Suppressor macrophage treated with lipopolysaccharide for 4 hours (primary cell): ENCODE data around the gene CSNK1A1.
"Not testable (repeated sequence)": the region's sequence is repeated elsewhere in the genome, so short reads cannot be mapped to it uniquely, and the experiment has no call there.

ENCODE experiments used
- DNase-seq: peaks from one replicate; pipeline ENCODE4 v3.0.0-alpha.2; 2020

CSNK1A1 gene

DNA sequence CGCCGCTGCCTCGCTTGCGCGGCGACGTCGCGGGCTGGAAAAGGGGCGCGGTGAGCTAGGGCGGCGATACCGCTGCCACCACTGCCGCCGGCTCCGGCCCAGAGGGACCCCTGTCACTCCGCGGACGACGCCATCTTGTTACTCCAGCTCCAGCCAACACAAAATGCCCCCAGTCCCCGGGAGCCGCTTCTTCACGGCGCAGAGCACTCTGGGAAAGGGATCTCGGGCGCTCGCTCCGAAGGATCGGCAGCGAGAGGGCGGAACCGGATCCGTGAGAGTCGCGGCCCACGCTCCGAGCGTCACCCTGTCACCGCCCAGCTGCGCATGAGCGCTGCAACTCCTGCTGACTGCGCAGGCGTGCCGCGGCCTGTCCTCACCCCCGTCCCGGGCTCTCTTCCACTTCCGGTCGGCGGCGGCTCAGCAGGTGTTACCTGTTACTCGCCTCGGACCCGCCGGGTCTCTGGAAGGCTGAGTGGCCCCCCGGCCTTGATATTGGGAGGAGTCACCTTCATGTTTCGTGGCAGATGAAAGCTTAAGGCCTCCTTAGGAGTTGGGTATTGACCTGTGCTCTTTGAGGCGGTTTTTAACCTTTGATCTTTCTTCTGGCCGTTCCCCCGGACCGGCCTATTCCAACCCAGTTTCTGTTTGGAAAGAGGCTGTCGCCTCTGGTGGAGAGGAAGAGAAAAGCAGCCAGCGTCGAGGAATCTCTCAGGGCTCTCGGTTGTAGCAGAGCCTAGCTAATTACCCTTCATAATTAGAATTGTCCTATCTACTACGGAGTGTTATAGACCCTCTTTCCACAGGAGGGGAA lies at the start of gene CSNK1A1:
TSS of gene CSNK1A1 (minus strand) at position 213 of the 811 bp plus-strand sequence. CDS start 475 bp downstream, outside the sequence.
- peak; percentile 100 for DNase-seq

DNA sequence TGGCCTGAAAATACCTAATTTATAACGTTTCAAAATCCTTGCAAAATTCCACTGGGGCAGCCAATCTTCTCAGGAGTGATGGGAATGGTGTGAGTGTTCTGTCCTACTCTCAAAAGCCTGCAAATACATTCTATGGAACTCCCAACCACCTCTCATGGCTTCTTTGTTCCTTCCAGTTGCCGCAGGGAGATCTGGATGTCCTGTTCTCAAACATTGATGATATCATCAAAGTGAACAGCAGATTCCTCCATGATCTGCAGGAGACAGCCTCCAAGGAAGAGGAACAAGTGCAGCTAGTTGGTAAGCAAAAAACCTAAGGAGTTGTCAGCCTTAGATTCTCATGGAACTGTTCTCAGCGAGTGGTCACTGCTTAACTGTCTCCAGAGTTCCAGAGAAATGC lies 49.7 kb upstream of the CSNK1A1 start:
- DNase-seq: no peak

GRCh38 chr5:149599375-149599774 lies 48.1 kb upstream of the CSNK1A1 start:
- DNase-seq: no peak

DNA sequence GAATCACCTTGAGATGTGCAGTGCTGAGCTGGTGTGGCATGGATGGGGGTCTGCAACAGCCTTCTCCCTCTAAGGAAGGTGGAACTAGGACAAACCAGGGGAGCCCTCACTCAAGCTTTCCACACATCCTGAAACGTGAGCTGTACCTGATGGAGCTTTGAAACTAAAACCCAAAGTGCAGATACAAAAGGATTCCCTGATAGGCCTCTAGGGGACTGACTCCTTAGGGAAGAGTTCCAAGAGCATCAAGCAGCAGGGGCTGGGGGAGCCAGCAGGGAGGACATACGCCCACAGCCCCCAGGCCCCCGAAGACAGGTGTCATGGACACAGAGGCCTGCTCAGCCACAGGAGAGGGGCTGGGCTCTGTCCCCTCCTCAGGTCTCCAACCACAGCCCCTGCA lies 47.7 kb upstream of the CSNK1A1 start:
- no peak for DNase-seq

DNA sequence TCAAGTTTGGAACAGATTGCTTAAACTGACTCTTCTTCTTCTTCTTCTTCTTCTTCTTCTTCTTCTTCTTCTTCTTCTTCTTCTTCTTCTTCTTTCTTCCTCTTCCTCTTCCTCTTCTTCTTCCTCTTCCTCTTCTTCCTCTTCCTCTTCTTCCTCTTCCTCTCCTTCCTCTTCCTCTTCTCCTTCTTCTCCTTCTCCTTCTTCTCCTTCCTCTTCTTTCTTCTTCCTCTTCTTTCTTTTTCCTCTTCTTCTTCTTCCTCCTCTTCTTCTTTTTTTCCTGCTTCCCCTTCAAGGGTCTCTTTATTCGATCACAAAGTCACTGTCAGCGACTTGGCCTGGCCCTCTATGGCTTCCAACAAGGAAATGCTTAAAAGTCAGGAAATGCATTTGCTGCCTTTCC lies 47.0 kb upstream of the CSNK1A1 start:
- DNase-seq: not testable (repeated sequence)

DNA sequence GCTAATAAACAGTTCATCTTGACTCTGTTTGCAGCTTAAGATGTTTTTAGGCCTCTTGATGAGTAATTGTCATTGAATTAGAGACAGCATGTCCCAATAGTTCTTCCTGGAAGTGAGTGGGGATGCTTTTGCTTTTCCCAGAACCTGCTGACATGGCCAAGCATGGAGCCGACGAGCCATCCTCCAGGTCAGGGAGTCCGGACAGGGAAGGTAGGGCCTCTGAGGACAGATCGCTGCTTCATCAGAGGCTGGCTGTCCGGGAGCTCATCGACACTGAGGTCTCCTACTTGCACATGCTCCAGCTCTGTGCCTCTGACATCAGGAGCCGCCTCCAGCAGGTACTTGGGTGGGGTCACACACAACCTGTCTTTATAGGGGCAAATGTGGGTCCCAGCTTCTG lies 46.4 kb upstream of the CSNK1A1 start:
- DNase-seq: no peak

- DNase-seq: no peak
Measured at GRCh38 chr5:149596712-149597111, 45.5 kb upstream of the CSNK1A1 start.

DNA sequence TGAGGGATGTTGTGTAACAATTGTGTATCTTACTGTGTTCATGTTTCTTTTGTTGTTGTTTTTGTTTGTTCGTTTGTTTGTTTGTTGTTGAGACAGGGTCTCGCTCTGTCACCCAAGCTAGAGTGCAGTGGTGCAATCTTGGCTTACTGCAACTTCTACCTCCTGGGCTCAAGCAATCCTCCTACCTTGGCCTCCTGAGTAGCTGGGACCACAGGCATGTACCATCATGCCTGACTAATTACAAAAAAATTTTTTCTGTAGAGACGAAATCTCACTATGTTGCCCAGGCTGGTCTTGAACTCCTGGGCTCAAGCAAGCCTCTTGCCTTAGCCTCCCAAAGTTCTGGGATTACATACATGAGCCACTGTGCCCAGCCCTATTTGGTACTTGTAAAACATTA lies 43.9 kb upstream of the CSNK1A1 start:
- not testable (repeated sequence) for DNase-seq

DNA sequence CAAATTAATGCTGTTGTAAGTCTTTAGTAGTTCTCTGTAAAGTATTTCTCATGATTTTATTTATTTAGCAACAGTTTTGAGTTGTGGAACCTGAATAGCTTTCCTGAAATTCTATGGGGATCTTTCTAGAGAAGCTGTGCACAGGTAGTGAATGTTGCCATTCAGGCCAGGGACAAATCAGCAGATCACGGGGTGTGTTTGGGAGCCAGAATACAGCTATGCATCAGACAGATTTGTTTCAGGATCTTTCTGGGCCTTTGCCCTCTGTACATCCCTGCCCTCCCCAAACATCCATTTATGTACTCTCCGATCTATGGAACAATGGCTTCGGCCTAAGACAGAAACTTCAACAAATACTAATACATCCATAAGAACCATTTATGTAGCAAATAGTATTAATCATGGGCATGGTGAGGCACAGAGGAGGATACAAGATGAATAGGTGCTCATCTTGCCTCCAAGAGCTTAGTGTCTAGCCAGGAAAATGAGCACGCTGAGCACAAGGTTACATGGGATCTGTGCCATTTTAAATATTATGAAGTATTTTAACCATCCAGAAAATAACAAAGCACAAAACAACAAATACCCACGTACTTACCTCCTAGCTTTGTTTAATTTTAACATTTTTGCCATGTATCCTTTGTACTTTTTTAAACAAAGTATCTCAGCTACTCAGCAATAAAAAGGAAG lies 43.1 kb upstream of the CSNK1A1 start:
- no peak for DNase-seq

- DNase-seq: no peak
Measured at GRCh38 chr5:149593370-149593769, 42.1 kb upstream of the CSNK1A1 start.

DNA sequence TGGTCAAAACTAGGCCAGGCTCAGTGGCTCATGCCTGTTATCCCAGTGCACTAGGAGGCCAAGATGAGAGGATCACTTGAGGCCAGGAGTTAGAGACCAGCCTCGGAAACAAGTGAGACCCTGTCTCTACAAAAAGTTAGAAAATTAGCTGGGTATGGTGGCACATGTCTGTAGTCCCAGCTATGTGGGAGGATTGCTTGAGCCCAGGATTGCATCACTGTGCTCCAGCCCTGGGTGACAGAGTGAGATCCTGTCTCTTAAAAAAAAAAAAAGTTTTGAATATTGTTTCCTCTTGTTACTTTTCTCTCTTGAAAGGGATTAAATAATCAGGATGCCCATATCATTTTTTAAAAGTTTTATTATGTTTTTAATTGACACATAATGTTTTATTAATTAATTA lies 37.7 kb upstream of the CSNK1A1 start:
- peak; percentile 43 for DNase-seq

DNA sequence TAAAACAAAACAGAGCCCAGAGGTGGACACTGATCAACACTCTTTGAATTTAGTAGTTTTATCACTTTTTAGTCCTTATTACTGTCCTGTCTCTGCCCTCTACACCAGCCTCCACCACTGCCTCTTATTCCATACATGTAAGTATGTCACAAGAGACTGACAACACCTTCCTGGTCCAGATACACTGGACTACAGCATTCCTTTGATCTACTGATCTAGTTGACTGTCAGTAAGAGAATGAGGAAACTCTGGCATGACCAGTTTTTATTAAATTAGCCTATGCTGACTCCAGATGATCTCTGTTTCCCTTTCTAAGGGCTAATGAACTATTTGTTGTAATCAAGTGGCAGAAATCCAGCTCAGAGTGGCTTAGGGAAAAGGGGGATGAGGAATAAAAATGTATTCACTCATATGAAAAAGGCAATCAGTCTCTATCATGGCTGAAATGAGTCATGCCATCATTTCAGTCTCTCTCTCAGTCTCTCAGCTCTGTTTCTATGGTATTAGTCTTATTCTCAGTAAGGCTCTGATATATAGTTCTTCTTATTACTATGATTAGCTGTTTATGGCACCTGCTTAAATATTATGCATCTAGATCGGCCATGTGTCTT lies 35.6 kb upstream of the CSNK1A1 start:
- no peak for DNase-seq

DNA sequence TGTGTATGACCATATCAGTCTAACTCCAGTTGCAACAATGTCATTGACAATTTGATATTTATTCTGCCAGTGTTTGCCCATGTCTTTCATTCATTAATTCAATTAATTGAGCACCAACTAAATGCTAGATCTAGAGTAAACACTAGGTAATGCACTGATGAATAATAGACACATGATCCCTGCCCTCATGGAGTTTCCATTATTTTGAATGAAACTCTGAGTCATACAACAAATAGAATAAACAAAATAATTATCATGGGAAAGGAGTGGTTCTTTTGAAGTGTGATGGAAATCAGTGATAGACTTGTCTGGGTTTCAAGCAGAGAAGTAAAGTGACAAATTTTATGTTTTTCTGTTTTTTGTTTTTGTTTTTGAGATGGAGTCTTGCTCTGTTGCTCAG lies 34.7 kb upstream of the CSNK1A1 start:
- no peak for DNase-seq

DNA sequence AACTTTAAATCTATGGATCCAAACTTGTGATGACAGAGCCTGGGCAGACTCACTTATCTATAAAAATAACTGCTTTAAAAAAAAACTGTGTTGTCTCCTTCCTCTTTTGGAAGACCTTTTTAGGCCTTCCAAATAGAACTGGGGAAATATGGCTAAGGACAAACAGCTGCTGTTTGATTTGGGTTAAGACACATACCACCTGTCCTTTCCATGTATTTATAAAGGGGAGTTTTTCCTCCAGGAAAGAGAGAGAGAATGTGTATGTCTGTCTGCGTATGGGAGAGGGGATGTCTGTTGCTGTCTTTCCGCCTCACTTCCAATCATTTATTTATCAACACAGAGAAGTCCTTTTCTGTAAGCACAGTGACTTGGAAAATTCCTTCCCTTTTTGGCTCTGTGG lies 32.9 kb upstream of the CSNK1A1 start:
- no peak for DNase-seq

DNA sequence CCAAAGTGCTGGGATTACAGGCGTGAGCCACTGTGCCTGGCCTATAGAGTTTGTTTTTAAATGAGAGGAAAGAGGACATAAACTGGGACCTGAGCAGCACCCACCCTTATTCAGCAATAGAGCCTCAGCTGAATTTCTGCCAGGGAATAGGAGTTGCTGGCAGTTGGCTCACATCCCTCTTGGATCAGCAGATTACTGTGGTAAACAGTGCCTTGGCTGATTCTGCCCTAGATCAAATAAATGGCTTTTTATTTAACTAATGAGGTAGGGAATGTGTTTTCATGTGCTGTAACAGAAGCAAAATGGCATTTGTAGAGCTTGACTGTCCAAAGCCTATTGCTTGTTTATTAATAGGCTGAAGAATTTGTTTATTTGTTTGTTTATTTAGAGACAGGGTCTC lies 32.2 kb upstream of the CSNK1A1 start:
- DNase-seq: no peak

DNA sequence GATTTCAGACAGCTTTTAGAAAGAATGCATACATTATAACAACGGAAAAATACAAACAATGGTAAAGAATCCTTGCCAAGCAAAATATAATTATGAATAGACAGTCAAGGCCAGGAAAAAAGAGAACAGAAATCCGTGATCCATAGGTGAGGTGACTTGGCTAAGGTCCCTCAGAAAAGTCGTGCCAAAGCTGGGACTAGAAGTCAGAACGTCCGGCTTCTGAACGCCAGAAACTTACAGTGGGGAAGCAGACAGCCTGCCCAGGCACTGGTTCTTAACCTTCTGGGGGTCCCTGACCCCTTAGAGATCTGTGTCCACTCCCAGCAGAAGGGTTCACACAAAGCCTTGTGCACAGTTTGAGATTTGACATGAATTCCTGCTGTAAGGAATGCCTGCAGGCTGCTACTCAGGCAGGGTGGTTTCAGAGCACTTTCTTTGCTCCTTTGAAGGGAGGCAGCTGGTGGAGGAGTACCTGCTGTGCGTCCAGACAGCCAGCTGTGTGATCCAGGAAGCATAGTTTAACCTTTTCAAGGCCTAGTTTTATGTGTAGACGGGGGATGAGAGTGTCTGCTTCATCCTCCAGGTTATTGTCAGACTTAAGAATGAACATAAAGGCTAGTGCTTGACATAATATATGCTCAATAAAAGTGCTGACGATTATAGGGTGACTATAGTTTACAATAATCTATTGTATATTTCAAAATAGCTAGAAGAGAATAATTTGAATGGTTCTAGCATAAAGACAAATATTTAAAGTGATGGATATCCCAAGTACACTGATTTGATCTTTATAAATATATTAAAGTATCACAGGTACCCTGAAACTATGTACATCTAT lies 30.9 kb upstream of the CSNK1A1 start:
- no peak for DNase-seq

DNA sequence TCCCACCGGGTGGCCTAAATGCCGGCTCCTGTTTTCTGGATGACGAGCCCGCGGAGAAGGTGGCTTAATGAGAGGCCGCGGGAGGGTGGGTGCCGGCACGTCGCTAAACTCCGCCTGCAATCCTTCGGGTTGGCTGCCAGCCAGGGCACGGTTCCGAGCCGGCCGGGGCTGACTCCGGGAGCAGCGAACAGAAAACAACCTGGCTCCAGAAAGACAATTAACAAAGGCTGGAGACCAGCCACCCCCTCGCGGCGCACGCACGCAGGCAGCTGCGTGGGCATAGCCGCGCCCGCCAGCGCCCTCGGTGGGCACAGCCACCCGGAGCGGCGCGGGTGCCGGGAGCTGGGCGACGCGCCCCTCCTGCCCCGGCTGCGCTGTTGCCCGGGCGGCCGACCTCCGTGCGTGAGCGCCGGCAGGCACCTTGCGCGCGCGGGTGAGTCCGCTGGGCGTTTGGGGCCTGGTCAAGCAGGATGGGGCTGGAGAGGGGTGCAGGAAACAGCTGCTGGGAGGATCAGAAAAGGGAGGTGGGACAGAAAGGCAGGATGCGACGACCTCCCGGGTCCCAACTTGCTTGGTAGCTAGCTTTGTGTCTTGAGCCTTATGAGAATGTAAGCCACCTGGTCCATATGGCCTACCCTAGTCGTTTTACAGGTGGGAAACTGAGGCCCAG lies 30.1 kb upstream of the CSNK1A1 start, which contains the start of gene ARHGEF37:
TSS of gene ARHGEF37 (plus strand) at position 307 of the 670 bp plus-strand sequence. CDS start 16,272 bp downstream, outside the sequence.
- peak; percentile 21 for DNase-seq

GRCh38 chr5:149580808-149581191 lies 29.6 kb upstream of the CSNK1A1 start:
- DNase-seq: no peak

- no peak for DNase-seq
Measured at GRCh38 chr5:149578896-149579295, 27.7 kb upstream of the CSNK1A1 start.

DNA sequence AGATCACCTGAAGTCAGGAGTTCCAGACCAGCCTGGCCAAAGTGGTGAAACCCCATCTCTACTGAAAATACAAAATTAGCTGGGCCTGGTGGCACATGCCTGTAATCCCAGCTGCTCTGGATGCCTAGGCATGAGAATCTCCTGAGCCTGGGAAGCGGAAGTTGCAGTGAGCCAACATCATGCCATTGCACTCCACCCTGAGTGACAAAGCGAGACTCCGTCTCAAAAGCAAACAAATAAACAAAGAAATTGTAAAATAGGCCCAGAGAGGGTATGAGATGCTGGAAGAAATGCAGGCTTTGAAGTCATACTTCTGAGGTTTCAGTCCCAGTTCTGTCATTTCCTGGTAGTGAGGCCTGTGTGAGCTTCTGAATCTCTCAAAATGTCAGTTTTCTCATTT lies 24.8 kb upstream of the CSNK1A1 start:
- DNase-seq: no peak

- DNase-seq: no peak
Measured at GRCh38 chr5:149575131-149575530, 23.9 kb upstream of the CSNK1A1 start.

DNA sequence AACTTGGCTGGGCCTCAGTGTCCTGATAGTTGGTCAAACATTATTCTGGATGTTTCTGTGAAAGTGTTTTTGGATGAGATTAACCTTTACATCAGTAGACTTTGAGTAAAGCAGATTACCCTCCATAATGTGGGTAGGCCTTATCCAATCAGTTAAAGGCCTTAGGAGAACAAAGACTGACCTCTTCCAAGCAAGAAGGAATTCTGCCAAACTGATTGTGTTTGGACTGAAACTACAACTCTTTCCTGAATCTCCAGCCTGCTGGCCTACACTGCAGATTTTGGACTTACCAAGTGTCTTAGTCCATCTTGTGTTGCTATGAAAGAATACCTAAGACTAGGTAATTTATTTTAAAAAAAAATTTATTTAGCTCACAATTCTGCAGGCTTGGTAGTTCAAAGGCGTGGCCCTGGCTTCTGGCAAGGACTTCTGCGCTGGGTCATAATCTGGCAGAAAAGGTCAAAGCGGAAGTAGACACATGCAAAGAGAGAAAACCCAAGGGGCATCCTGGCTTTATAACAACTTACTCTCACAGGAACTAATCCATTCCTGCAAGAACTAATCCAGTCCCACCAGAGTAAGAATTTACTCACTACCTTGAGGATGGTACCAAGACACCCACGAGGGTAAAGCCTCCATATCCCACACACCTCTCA lies 21.5 kb upstream of the CSNK1A1 start:
- DNase-seq: no peak
